GM19043 (cell line): Measurements from ENCODE around the gene BRME1.

Source experiments
- ATAC-seq: cut with Tn5 transposase; IDR thresholded peaks from one replicate; pipeline ENCODE4 v1.9.1; 2021; ENCODE audit warnings: low read depth; ENCODE audit not compliant: unreplicated experiment

BRME1 gene

DNA sequence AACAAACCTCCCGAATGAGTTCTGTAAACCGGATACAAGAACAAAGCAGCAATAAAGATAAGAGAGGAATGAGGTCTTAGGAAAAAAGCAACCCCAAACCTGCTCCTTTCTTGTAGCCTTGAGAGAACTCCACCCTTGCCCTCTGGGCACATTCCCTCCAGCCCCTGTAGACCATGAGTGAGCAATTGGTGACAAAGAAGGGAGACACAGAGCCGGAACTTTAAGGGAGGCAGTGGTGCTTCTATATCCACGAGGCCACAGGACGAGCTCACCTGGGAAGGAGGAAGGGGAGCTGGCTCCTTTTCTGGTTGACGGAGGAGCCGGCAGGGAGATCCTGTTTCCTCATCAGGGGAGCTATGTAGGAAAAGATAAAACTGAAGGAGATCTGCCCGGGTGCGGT lies 13.0 kb downstream of the BRME1 start:
- no peak for ATAC-seq

DNA sequence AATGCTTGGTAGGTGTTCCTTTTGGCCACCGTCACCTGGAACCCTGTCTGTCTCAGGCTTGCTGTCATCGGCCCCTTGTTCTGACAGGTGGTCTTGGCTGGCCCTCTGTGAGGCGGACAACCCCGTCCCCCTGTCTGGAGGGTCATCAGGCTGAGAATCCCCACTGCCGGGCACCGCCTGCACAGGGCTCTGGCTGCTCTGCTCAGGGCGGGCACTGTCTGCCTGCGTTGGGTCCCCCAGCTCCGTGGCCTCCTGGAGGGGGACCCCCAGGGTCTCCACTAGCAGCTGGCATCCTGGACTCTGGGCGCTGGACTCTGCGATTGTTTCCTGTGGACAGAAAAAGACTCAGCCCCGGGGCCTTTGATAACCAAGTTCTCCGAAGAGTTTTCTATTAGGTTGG lies 15.8 kb downstream of the BRME1 start:
- ATAC-seq, result no peak

DNA sequence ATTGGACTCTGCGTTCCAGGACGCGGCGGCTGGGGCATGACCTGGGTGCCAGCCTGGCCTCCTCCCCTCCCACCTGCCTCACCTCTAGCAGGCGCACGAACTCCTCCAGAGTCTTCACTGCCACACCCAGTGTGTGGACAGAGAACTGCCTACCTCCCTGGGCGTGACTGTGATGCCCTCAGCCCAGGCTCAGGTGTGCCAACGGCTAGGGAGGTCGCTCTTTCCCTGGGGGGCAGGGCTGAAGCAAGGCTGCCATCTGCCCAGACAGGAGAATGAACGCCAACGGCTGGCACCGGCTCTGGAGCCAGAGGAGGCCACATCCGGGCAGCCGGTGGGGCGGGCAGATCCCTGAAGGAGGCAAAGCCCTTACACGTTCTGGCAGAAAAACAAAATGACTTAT lies 17.6 kb downstream of the BRME1 start:
- ATAC-seq, result no peak

DNA sequence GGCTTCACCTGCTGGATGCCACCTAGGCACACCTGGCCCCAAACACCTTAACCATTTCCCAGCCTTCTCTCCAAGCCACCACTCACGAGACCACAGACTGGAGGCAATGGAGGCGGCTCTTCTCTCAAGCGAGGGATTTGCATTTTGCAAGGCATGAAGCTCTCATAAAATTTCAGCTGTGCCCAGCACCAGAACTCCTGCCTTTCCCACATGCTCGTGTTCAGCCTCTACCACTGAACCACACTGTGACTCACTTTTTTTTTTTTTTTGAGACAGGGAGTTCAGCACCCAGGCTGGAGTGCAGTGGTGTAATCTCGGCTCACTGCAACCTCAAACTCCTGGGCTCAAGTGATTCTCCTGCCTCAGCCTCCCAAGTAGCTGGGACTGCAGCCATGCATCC lies 18.4 kb downstream of the BRME1 start:
- ATAC-seq, result no peak

GRCh38 chr19:13887018-13887436 lies 18.9 kb downstream of the BRME1 start:
- no peak for ATAC-seq

GRCh38 chr19:13885826-13886365 lies 20.0 kb downstream of the BRME1 start:
- ATAC-seq, result no peak

DNA sequence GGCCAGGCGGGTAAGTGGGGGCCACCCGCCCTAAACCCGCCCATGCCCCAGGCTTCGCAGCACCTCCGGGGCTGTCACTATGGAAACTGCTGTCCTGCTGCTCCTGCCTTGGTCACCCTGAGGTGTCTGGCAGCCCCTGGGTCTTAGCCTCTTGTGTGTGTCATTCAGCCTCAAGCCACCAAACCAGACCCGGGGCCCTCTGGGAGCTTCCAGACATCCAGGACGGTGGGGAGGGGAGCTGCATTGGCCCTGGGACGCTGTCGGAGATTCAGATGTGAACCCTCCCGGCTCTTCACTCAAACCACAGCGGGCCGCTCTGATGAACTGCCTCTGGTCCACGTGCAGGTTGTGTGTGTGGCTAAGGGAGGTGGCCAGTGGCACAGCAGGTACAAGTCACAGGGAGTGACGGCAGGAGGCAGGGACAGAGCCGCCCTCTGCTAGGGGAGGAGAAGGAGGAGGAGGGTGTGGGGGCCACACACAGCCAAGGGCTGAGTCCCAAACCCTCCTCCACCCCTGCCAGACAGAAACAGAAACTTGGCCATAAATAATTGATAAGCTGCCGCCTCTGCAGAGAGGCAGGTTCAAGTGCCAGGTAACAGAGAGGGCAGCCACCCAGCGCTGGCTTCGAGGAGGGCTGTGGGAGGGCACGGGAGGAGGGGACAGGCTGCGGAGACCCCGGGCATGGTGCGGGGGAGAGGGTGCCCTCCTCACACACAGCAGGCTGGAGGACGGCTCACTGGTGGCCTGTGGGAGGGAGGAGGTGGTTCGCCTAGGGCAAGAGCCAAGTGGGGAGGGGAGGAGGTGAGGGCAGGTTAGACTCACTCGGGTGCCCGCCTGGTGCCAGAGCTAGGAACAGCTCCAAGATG lies 21.0 kb downstream of the BRME1 start:
- no peak for ATAC-seq

GRCh38 chr19:13883516-13884064 lies 22.3 kb downstream of the BRME1 start:
- no peak for ATAC-seq

DNA sequence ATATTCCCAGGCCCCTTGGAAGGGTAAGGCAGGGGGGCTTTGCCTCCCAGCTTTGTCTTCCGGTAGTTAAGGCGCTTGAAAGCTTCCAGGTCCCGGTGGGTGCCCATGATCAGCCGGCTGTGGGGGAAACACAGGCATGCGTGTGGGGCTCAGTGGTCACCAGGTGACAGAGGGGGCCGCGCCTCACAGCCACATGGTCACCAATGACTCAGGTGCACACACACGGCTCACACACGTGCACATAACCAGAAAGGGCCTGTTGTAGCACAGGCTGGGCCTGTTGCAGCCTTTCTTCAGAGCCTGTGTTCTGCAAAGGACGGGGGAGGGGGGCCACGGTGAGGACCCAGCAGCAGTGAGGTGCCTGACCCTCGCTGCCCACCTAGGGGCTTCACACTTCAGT lies 23.1 kb downstream of the BRME1 start:
- no peak for ATAC-seq

DNA sequence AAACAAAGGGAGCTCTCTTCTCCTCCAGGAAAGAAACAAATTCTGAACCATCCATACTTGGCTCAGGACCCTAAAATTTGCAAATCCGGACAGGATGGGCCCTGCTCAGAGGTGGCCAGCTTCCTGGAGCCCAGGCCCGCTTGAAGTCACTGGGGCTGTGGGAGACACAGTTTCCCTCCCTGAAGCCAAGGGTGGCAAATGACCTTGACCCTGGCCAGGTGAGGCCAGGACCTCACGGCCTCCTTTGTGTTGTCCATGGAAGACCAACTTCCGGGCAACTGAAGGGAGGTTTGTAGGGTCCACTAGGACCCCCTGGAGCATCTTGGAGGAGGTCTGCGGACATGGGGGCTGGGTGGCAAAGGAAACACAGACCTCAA lies 23.5 kb downstream of the BRME1 start:
- no peak for ATAC-seq

- ATAC-seq, result no peak
These were observed 24.1 kb downstream of the BRME1 start for GRCh38 chr19:13881692-13882418.

DNA sequence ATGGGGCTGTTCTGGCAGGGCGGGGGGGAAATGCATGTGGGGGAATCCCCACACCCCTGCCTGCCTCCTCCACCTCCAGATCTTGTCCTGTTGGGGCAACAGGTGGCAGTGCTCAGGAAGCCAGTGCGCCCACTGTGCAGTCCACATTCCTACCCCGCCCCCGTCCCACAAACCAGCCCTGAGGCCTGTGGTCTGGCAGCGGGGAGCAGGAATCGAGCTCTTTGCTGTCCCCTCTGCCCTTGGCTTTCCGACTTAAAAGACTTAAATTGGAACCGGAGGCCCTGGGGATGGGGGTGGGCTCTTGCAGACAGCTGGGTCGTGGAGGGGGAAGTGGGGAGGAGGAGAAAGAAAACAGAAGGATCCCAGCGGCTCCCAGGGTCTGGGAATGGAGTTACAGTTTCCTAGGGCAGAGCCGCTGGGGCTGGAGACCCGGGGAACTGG lies 24.6 kb downstream of the BRME1 start:
- no peak for ATAC-seq

DNA sequence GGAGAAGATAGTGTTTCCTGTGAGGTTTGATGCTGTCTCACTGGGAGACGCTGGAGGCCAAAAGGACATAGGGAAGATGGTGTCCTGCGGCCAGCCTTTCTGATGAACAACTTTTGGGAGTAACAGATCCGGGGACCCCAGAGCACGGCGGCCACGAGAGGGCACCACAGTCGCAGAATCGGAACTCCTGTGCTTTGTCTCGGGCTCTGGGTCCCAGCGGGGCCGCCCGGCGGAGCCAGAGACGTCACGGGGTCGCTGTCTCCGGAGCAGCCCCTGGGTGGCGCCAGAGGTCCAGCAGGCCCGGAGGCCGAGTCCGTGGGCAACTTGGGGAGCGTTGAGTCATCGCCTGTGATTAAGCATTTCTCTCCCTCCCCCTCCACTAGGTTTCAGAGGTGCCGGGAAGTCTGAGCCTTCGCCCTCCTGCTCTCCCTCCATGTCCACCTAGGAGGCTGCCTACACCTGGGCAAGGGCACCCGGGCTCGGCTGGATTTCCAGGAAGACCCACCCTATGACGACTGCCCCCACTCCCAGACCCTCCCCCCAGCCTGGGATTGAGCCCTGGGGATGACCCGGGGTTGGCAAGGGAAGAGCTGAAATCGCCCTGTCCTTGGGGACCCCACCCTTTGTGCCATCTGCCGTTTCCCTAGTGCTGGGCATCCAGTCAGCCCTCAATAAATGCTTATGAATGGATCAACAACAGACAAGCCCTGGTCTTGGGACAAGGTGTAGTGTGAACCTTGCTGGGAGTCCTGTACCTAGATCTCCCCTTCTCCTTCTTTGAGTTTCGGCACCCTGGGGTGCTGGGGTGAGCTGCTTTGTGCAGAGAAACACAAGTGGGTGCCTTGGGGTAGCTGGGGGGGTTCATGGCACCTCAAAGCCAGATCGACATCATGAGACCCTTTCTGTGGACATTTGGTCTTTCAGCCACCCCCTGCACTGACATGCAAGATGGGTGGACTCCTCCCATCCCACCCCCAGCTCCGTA lies 25.6 kb downstream of the BRME1 start:
- ATAC-seq, result peak; percentile 65

DNA sequence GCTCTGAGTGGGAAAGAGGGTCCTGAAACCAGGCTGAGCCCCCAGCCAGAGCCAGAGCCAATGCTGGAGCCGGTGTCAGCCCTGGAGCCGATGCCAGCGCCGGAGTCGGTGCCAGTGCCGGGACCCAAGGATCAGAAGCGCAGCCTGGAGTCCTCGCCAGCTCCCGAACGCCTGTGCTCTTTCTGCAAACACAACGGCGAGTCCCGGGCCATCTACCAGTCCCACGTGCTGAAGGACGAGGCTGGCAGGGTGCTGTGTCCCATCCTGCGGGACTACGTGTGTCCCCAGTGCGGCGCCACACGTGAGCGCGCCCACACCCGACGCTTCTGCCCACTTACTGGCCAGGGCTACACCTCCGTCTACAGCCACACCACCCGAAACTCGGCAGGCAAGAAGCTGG lies 28.6 kb downstream of the BRME1 start:
- no peak for ATAC-seq

- no peak for ATAC-seq
These were observed 29.1 kb downstream of the BRME1 start, which contains the start of gene NANOS3 for GRCh38 chr19:13876834-13877233. Gene NANOS3, plus strand, starts transcription at chr19:13877134. Its CDS starts 115 bp downstream, at chr19:13877249.

DNA sequence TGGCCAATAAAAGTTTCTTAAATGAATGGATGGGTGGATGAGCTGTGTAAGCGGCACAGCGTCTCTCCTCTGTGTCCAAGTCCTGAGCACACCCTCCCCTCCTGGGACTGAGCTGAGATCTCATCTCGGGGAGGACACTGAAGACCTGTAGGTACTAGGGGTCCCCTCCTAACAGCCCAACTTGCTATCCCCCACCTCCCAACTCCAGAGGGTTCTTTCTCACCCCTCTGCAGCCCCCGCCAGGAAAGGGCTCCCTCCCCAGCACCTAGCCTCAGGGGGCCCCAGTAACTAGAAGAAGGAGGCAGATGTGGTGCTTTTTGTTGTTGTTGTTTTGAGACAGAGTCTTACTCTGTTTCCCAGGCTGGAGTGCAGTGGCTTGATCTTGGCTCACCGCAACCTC lies 30.1 kb downstream of the BRME1 start:
- no peak for ATAC-seq

- no peak for ATAC-seq
These were observed 31.9 kb downstream of the BRME1 start for GRCh38 chr19:13873834-13874515.

DNA sequence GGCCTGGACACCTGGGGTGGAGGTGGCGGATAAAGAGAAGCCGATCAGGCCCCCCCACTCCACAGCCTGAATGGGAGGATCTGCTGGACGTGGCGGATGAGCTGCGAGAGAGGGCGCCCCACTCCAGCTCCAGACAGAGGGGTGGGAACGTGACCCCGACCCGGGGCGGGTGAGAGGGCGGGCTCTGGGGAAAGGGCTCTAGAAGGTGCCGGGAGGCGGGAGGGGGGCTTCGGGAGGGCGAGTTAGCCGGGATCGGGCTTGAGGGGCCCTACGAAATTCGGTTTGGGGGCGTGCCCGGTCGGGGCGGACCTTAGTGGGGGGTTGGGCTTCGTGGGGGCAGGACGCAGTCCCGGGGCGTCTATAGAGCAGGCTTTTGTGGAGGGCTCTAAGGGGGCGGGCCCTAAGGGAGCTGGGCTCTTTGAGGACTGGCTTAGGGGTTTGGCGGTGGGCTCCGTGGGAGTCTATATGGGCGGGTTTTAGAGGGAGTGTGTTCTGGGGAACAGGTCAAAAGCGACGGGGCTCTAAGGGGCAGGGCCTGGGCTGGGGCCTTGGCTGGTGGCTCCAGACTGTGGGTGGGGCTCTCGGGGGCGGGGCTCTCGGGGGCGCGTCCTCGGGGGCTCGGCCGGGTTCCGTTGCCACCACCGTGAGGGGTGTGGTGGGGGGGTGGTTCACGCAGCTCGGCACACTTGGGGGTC lies 33.1 kb downstream of the BRME1 start:
- ATAC-seq, result no peak

- no peak for ATAC-seq
These were observed 33.6 kb downstream of the BRME1 start for GRCh38 chr19:13872339-13872694.
